Gastroesophageal sphincter (tissue), 4 donors: Measurements from ENCODE around the gene SPACA9. TPM values are rescaled to one million over a fixed set of nuclear protein-coding genes. Genes with fewer than 3 reads are reported as not detected.

Experiments
- ATAC-seq: fragments of 150-250 bp; one replicate; pipeline ENCODE4 v1.9.1; 2016; ENCODE audit warnings: mild to moderate bottlenecking, moderate library complexity
- H3K27ac ChIP-seq, 4 donors: fragments of 200-600 bp; sonication (generic) in 3 of 4; 1 replicate in 3 of 4; 2 replicates in 1 of 4; pipeline ENCODE4 v1.5.1; 2016 to 2019
- H3K27me3 ChIP-seq: fragments of 200-600 bp; sonication (generic); one replicate; pipeline ENCODE4 v1.5.1; 2019
- H3K36me3 ChIP-seq, 2 donors: fragments of 200-600 bp; sonication (generic); one replicate each; pipeline ENCODE4 v1.5.1; 2019; ENCODE audit warnings: control low read depth in 1 of 2
- H3K4me1 ChIP-seq, 3 donors: fragments of 200-600 bp; sonication (generic); 1 replicate in 2 of 3; 2 replicates in 1 of 3; pipeline ENCODE4 v1.5.1; 2016 to 2019; ENCODE audit warnings: control low read depth in 2 of 3
- H3K4me3 ChIP-seq, 2 donors: fragments of 200-600 bp; sonication (generic); one replicate each; pipeline ENCODE4 v1.5.1; 2019; ENCODE audit warnings: mild to moderate bottlenecking in 1 of 2, moderate library complexity in 1 of 2
- H3K9me3 ChIP-seq, 3 donors: fragments of 200-600 bp; sonication (generic); one replicate each; pipeline ENCODE4 v1.5.1; 2017 to 2019; ENCODE audit warnings: control low read depth in 2 of 3
- CTCF ChIP-seq, 4 experiments: fragments of 200-600 bp in 2 of 4; fragments of 450-650 bp in 2 of 4; sonication (generic) in 1 of 4; IDR thresholded peaks; one replicate each; pipeline ENCODE4 v1.5.1; 2017 to 2019; ENCODE audit warnings: antibody characterized with exemption in 4 of 4, mild to moderate bottlenecking in 2 of 4, moderate library complexity in 2 of 4
- EP300 ChIP-seq: sonication (generic); formaldehyde crosslinking; IDR thresholded peaks from one replicate; pipeline ENCODE4 v1.6.1; 2017; ENCODE audit warnings: antibody characterized with exemption, mild to moderate bottlenecking
- POLR2A ChIP-seq, 2 donors: fragments of 450-650 bp; IDR thresholded peaks; one replicate each; pipeline ENCODE4 v1.6.1; 2017; ENCODE audit warnings: antibody characterized with exemption in 2 of 2, mild to moderate bottlenecking in 2 of 2, moderate library complexity in 1 of 2
- POLR2AphosphoS5 ChIP-seq: sonication (generic); formaldehyde crosslinking; IDR thresholded peaks from one replicate; pipeline ENCODE4 v1.6.1; 2017; ENCODE audit warnings: antibody characterized with exemption
- WGBS, 2 donors: methylation state at CpG; one replicate each; pipeline ENCODE4 v1.1.5; 2018; ENCODE audit warnings: low coverage in 1 of 2; 5-methylcytosine and 5-hydroxymethylcytosine counted together
- total RNA-seq, 4 donors: library from RNA; depleted of rRNA; stranded (reverse); fragments of >200 nt; gene quantifications; one replicate each; pipeline ENCODE4 v1.1.0, GENCODE V29; 2016

SPACA9 gene
- total RNA-seq, 4 donors from 2014 or later: 2.6 to 8.2 (median 3.9) TPM

GRCh38 chr9:132838291-132838690 is 40.4 kb upstream of the SPACA9 start:
- 79% methylated on average over 4 of the region's 4 CpGs; no CpG with 5 or more reads in 1 of the 2 donors for WGBS, 2 donors
- Histone ChIP-seq H3K4me3 (no peak overlapping the region), H3K27ac (no peak overlapping the region), H3K9me3 (no peaks in the 10 kb centered on the region), H3K36me3 (no peaks in the 10 kb centered on the region), H3K27me3 (no peaks in the 10 kb centered on the region), H3K4me1 (no peaks in the 10 kb centered on the region)
- no peak for ATAC-seq
- no peak for TF ChIP-seq CTCF (IDR thresholded peaks at IDR 0.05)
- no peak for TF ChIP-seq EP300
- TF ChIP-seq POLR2A (IDR thresholded peaks at IDR 0.05): no peak
- no peak for TF ChIP-seq POLR2AphosphoS5

- 74 to 88% methylated on average over 4 to 9 of the region's 13 CpGs for WGBS, 2 donors
- ATAC-seq: no peak
- no peaks in the 10 kb centered on the region for H3K36me3 ChIP-seq
- H3K27ac ChIP-seq: no peak overlapping the region
- H3K4me1 ChIP-seq: no peaks in the 10 kb centered on the region
- no peaks in the 10 kb centered on the region for H3K9me3 ChIP-seq
- no peak overlapping the region for H3K4me3 ChIP-seq
- TF ChIP-seq POLR2AphosphoS5: no peak
- no peak for TF ChIP-seq POLR2A (IDR thresholded peaks at IDR 0.05)
- TF ChIP-seq CTCF (IDR thresholded peaks at IDR 0.05): no peak
- no peak for TF ChIP-seq EP300
- no peaks in the 10 kb centered on the region for H3K27me3 ChIP-seq
Measured at GRCh38 chr9:132840980-132841379, 37.7 kb upstream of the SPACA9 start.

GRCh38 chr9:132842124-132843044 is 36.3 kb upstream of the SPACA9 start:
- WGBS, 2 donors: 50 to 63% methylated on average over 3 to 4 of the region's 5 CpGs
- Histone ChIP-seq H3K9me3 (no peaks in the 10 kb centered on the region), H3K27ac (no peak overlapping the region), H3K4me1 (no peaks in the 10 kb centered on the region), H3K27me3 (no peaks in the 10 kb centered on the region), H3K4me3 (no peak overlapping the region), H3K36me3 (no peaks in the 10 kb centered on the region)
- no peak for ATAC-seq
- no peak for TF ChIP-seq POLR2A (IDR thresholded peaks at IDR 0.05)
- no peak for TF ChIP-seq CTCF (IDR thresholded peaks at IDR 0.05)
- no peak for TF ChIP-seq EP300
- no peak for TF ChIP-seq POLR2AphosphoS5

GRCh38 chr9:132846109-132846917 is 32.4 kb upstream of the SPACA9 start:
- WGBS, 2 donors: 63 to 78% methylated on average over 3 to 7 of the region's 12 CpGs
- H3K27me3 ChIP-seq: no peaks in the 10 kb centered on the region
- H3K4me1 ChIP-seq: no peaks in the 10 kb centered on the region
- no peak for ATAC-seq
- H3K27ac ChIP-seq: no peak overlapping the region
- no peak overlapping the region for H3K4me3 ChIP-seq
- H3K36me3 ChIP-seq: no peaks in the 10 kb centered on the region
- no peaks in the 10 kb centered on the region for H3K9me3 ChIP-seq
- no peak for TF ChIP-seq EP300
- TF ChIP-seq CTCF (IDR thresholded peaks at IDR 0.05): no peak
